IMR-90 (cell line): ENCODE measurements around the gene SLC25A25. TPM values are rescaled to one million over a fixed set of nuclear protein-coding genes. Genes with fewer than 3 reads are reported as not detected.

Experiments
- ATAC-seq: fragments of 200-7000 bp; cut with Tn5 transposase; 2 replicates; pipeline ENCODE4 v1.9.1; 2020; ENCODE audit warnings: low read depth, mild to moderate bottlenecking, moderate library complexity
- BruUV-seq: library from RNA; stranded (reverse); fragments of 400-500 nt; replicated peaks from 2 replicates; lab custom pipeline; 2021; lab: Mats Ljungman, UMichigan
- CTCF ChIA-PET: fragments of 300-600 bp; formaldehyde crosslinking; extraction: SDS; loops from one replicate; lab custom pipeline; 2021; ENCODE audit warnings: antibody characterized with exemption; lab: Yijun Ruan, JAX
- POLR2A ChIA-PET: fragments of 300-600 bp; sonication (Branson Sonifier 250); formaldehyde crosslinking; loops from one replicate; lab custom pipeline; 2022; ENCODE audit warnings: antibody characterized with exemption; ENCODE audit not compliant: unreplicated experiment; lab: Charles Lee
- DNase-seq: peaks from one replicate; pipeline ENCODE4 v3.0.0; 2013
- H2AFZ ChIP-seq: replicated peaks from 2 replicates; pipeline ENCODE3; 2013; ENCODE audit warnings: low read length, mild to moderate bottlenecking; ENCODE audit not compliant: poor library complexity
- H2AK5ac ChIP-seq: 2 replicates; pipeline ENCODE4 v1.6.1; 2013; ENCODE audit warnings: low read depth, low read length, inconsistent platforms
- H2AK9ac ChIP-seq: replicated peaks from 2 replicates; pipeline ENCODE3; 2013; ENCODE audit warnings: mild to moderate bottlenecking, low read depth, low read length, moderate library complexity; ENCODE audit not compliant: poor library complexity
- H2BK120ac ChIP-seq: 2 replicates; pipeline ENCODE4 v1.6.1; 2013; ENCODE audit warnings: low read depth, low read length, inconsistent platforms
- H2BK15ac ChIP-seq: 3 replicates; pipeline ENCODE4 v1.6.1; 2013; ENCODE audit warnings: low read depth, low read length, inconsistent platforms
- H2BK20ac ChIP-seq: 2 replicates; pipeline ENCODE4 v1.6.1; 2013; ENCODE audit warnings: low read depth, mild to moderate bottlenecking, inconsistent platforms, low read length, moderate library complexity
- H2BK5ac ChIP-seq: 2 replicates; pipeline ENCODE4 v1.6.1; 2013; ENCODE audit warnings: mild to moderate bottlenecking, low read depth, low read length, inconsistent platforms; ENCODE audit not compliant: poor library complexity, severe bottlenecking
- H3K14ac ChIP-seq: replicated peaks from 2 replicates; pipeline ENCODE4 v1.6.1; 2013; ENCODE audit warnings: low read depth, low read length, inconsistent platforms
- H3K18ac ChIP-seq: 2 replicates; pipeline ENCODE4 v1.6.1; 2013; ENCODE audit warnings: low read depth, low read length, control low read depth
- H3K23ac ChIP-seq: 2 replicates; pipeline ENCODE4 v1.6.1; 2013; ENCODE audit warnings: low read depth, low read length, inconsistent platforms
- H3K27ac ChIP-seq: 2 replicates; pipeline ENCODE4 v1.5.1; 2013; ENCODE audit warnings: mild to moderate bottlenecking, control low read depth, low read length; ENCODE audit not compliant: insufficient read depth
- H3K27me3 ChIP-seq: 2 replicates; pipeline ENCODE4 v1.6.1; 2013; ENCODE audit warnings: low read length; ENCODE audit not compliant: control insufficient read depth, insufficient read depth
- H3K36me3 ChIP-seq: 2 replicates; pipeline ENCODE4 v1.6.1; 2013; ENCODE audit warnings: low read length, mixed read lengths; ENCODE audit not compliant: control insufficient read depth, insufficient read depth
- H3K4ac ChIP-seq: 2 replicates; pipeline ENCODE4 v1.6.1; 2013; ENCODE audit warnings: low read depth, low read length, inconsistent platforms
- H3K4me1 ChIP-seq: 2 replicates; pipeline ENCODE4 v1.6.1; 2013; ENCODE audit warnings: low read length, mixed read lengths; ENCODE audit not compliant: control insufficient read depth, insufficient read depth
- H3K4me2 ChIP-seq: 2 replicates; pipeline ENCODE4 v1.6.1; 2013; ENCODE audit warnings: low read depth, mild to moderate bottlenecking, control low read depth, low read length, moderate library complexity
- H3K4me3 ChIP-seq: 2 replicates; pipeline ENCODE4 v1.5.1; 2013; ENCODE audit warnings: low read depth, mild to moderate bottlenecking, control low read depth, low read length, moderate library complexity; ENCODE audit not compliant: insufficient read depth
- H3K56ac ChIP-seq: 2 replicates; pipeline ENCODE4 v1.6.1; 2013; ENCODE audit warnings: low read length, inconsistent platforms; ENCODE audit not compliant: insufficient read depth; ENCODE audit errors: extremely low read depth
- H3K79me1 ChIP-seq, 2 experiments: 2 replicates each; pipeline ENCODE4 v1.6.1; 2013; ENCODE audit warnings: low read length in 2 of 2, inconsistent platforms in 1 of 2, low read depth in 1 of 2
- H3K9ac ChIP-seq: 2 replicates; pipeline ENCODE4 v1.6.1; 2013; ENCODE audit warnings: low read depth, low read length, control low read depth
- H3K9me1 ChIP-seq: 2 replicates; pipeline ENCODE4 v1.6.1; 2013; ENCODE audit warnings: low read length, inconsistent platforms; ENCODE audit not compliant: insufficient read depth
- H3K9me3 ChIP-seq: 2 replicates; pipeline ENCODE4 v1.6.1; 2013; ENCODE audit warnings: low read length; ENCODE audit not compliant: control insufficient read depth, insufficient read depth
- H4K20me1 ChIP-seq: 2 replicates; pipeline ENCODE4 v1.6.1; 2013; ENCODE audit warnings: low read length, inconsistent platforms; ENCODE audit not compliant: insufficient read depth
- H4K5ac ChIP-seq: 2 replicates; pipeline ENCODE4 v1.6.1; 2013; ENCODE audit warnings: mild to moderate bottlenecking, low read depth, low read length, control low read depth
- H4K8ac ChIP-seq, 2 experiments: 2 replicates each; pipeline ENCODE4 v1.6.1; 2013; ENCODE audit warnings: low read depth in 2 of 2, low read length in 2 of 2, control low read depth in 1 of 2, inconsistent platforms in 1 of 2
- H4K91ac ChIP-seq: 2 replicates; pipeline ENCODE4 v1.6.1; 2013; ENCODE audit warnings: low read depth, low read length, inconsistent platforms; ENCODE audit not compliant: insufficient read depth
- BHLHE40 ChIP-seq: fragments of 150-350 bp; IDR thresholded peaks from 2 replicates; pipeline ENCODE4 v1.6.1; 2016; ENCODE audit warnings: mild to moderate bottlenecking, low read depth, low read length
- CEBPB ChIP-seq: IDR thresholded peaks from 2 replicates; pipeline ENCODE4 v1.6.1; 2012; ENCODE audit warnings: low read depth, low read length, improper control_type of control experiment
- MXI1 ChIP-seq: IDR thresholded peaks from 2 replicates; pipeline ENCODE4 v1.6.1; 2012; ENCODE audit warnings: low read depth, mild to moderate bottlenecking, low read length, moderate library complexity, borderline replicate concordance
- WGBS, 2 experiments: methylation state at CpG; one replicate each; pipeline versions ENCODE4 v1.1.5 to v1.1.7; 2013; ENCODE audit warnings: missing lambda C conversion rate in 2 of 2; ENCODE audit not compliant: insufficient read length in 1 of 2; ENCODE audit errors: extremely low coverage in 2 of 2; 5-methylcytosine and 5-hydroxymethylcytosine counted together
- dilution Hi-C: fragments of 300-500 bp; cut with HindIII; formaldehyde crosslinking; loops from one replicate; pipeline ENCODE4 v1.14.3; 2018; ENCODE audit warnings: low sequenced_read_pairs; ENCODE audit not compliant: unreplicated experiment
- in situ Hi-C: fragments of 300-500 bp; cut with MboI; formaldehyde crosslinking; loops from 3 replicates; pipeline ENCODE4 v1.14.3; 2019; ENCODE audit warnings: low sequenced_read_pairs, inconsistent platforms, mixed read lengths
- intact Hi-C: fragments of 100-400 bp; cut with micrococcal nuclease; formaldehyde crosslinking; loops from 2 replicates; pipeline ENCODE4 v1.10.0; 2022
- polyA plus RNA-seq, 3 experiments: library from polyadenylated mRNA; depleted of rRNA; stranded (reverse); fragments of >200 nt; gene quantifications; 2 replicates each; pipeline ENCODE4 v1.2.3, GENCODE V29; 2012; ENCODE audit warnings: low replicate concordance in 1 of 3
- total RNA-seq: library from RNA; depleted of rRNA; stranded (reverse); fragments of >200 nt; gene quantifications from 2 replicates; pipeline ENCODE4 v1.2.3, GENCODE V29; 2012

SLC25A25 gene
- total and polyA plus RNA-seq, 2 of the 4 experiments (the other 2 are of a cell fraction): 14.0 to 17.9 TPM

DNA sequence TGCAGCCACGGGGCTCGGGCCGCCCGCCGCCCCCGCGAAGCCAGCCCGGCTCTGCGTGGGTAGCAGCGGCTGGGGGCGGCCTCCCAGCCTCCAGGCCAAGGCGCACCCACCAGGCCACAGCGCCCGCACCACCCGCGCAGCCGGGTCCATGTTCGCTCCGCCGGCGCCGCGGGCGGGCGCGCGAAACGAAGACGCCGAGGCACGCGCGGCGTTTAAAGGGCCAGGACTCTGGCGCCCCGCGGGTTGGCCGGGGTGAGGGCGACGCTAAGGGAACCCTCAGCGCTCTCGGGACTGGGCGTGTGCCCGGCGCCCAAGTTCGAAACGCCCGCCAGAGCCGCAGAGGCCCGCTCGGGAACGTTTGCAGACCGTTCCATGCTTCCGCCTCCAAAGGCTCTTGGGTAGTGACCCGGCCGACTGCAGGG, 59.5 kb downstream of the SLC25A25 start, which contains the start of gene PTGES2:
PTGES2 (minus strand) TSS at position 162 of the 422 bp plus-strand sequence; CDS start at position 150, 12 bp downstream.
- Histone ChIP-seq H4K91ac (peak within 1 kb of the TSS; percentile 94), H2AK5ac (peak within 1 kb of the TSS; percentile 84), H3K18ac (peak within 1 kb of the TSS; percentile 81), H3K9me1 (peaks cover 10% of the 10 kb centered on the region), H2BK15ac (peak within 1 kb of the TSS; percentile 89; the same call in 1 of the 3 replicates), H2AK9ac (peak within 1 kb of the TSS; percentile 97), H3K36me3 (peaks cover 7% of the 10 kb centered on the region), H3K9ac (peak within 1 kb of the TSS; percentile 94), H3K27ac (peak within 1 kb of the TSS; percentile 95), H3K79me1 (peaks cover 9 to 39% of the 10 kb centered on the region in 2 experiments; a peak in 3 of 4 replicates), H3K9me3 (no peaks in the 10 kb centered on the region), H4K5ac (peak within 1 kb of the TSS; percentile 69), H3K14ac (peak within 1 kb of the TSS; percentile 97), H3K23ac (peak within 1 kb of the TSS; percentile 99), H2AFZ (peak within 1 kb of the TSS; percentile 99), H4K8ac (peak within 1 kb of the TSS; percentile 56 to 98), H2BK5ac (peak within 1 kb of the TSS; percentile 98), H2BK20ac (no peak within 1 kb of the TSS), H3K27me3 (peaks cover 4% of the 10 kb centered on the region), H3K4me1 (peaks cover 10% of the 10 kb centered on the region; the same call in 1 of the 2 replicates), H4K20me1 (peaks cover 17% of the 10 kb centered on the region; the same call in 1 of the 2 replicates), H3K4me2 (peak within 1 kb of the TSS; percentile 97), H3K56ac (peak within 1 kb of the TSS; percentile 82), H2BK120ac (peak within 1 kb of the TSS; percentile 95), H3K4me3 (peak within 1 kb of the TSS; percentile 96), H3K4ac (peak within 1 kb of the TSS; percentile 98)
- ChIA-PET CTCF (interaction anchor here (1.9 kb wide), 1 partner anchor 10 kb away, joined by 6 read pairs; no protein-coding TSS in a partner anchor), POLR2A (no interaction called here)
- BruUV-seq: no TSS peak
- DNase-seq (peak; percentile 78), ATAC-seq (peak; percentile 75)
- in situ Hi-C loops: no loop called here
- 0% methylated on average over 24 of the region's 56 CpGs; no CpG with 5 or more reads in 1 of the 2 experiments for whole genome bisulfite sequencing, 2 experiments
- intact Hi-C loops: no loop called here
- dilution Hi-C loops: no loop called here
- no peak for TF ChIP-seq CEBPB
- TF ChIP-seq MXI1: peak; percentile 73
- peak; percentile 84 for TF ChIP-seq BHLHE40
